Kidney (tissue), 14 donors: ENCODE measurements around the gene CUL4A. TPM values are rescaled to one million over a fixed set of nuclear protein-coding genes. Genes with fewer than 3 reads are reported as not detected.

Experiments used
- DNase-seq, 5 donors: peaks; one replicate each; pipeline ENCODE4 v3.0.0-alpha.2; 2013 to 2020
- FAIRE-seq: peaks from 2 replicates; lab custom pipeline; 2012; peaks lifted over from hg19 to GRCh38; lab: Jason Lieb, UNC
- H3K27ac ChIP-seq, 2 donors: one replicate each; pipeline ENCODE4 v1.7.0; 2013; ENCODE audit warnings: low read depth in 2 of 2, low read length in 2 of 2, inconsistent platforms in 1 of 2
- H3K27me3 ChIP-seq: one replicate; pipeline ENCODE4 v1.7.1; 2013; ENCODE audit warnings: low read length, inconsistent platforms; ENCODE audit not compliant: control insufficient read depth, insufficient read depth
- H3K36me3 ChIP-seq, 3 donors: one replicate each; pipeline versions ENCODE4 v1.7.0 to v1.7.1; 2013; ENCODE audit warnings: low read length in 3 of 3, control low read depth in 1 of 3, inconsistent platforms in 1 of 3; ENCODE audit not compliant: insufficient read depth in 3 of 3, control insufficient read depth in 2 of 3
- H3K4me1 ChIP-seq, 3 donors: one replicate each; pipeline versions ENCODE4 v1.7.0 to v1.7.1; 2013; ENCODE audit warnings: low read length in 3 of 3, inconsistent platforms in 1 of 3, low read depth in 1 of 3; ENCODE audit not compliant: control insufficient read depth in 2 of 3, insufficient read depth in 2 of 3
- H3K4me3 ChIP-seq, 3 donors: one replicate each; pipeline versions ENCODE4 v1.7.0 to v1.8.1; 2013; ENCODE audit warnings: low read length in 3 of 3, control low read depth in 1 of 3, inconsistent platforms in 1 of 3
- H3K9ac ChIP-seq, 3 donors: one replicate each; pipeline versions ENCODE4 v1.7.0 to v1.7.1; 2013; ENCODE audit warnings: low read length in 3 of 3, control low read depth in 1 of 3, inconsistent platforms in 1 of 3
- H3K9me3 ChIP-seq, 3 donors: one replicate each; pipeline versions ENCODE4 v1.7.0 to v1.7.1; 2013; ENCODE audit warnings: low read length in 3 of 3, control low read depth in 1 of 3, inconsistent platforms in 1 of 3; ENCODE audit not compliant: control insufficient read depth in 2 of 3, insufficient read depth in 1 of 3
- intact Hi-C: fragments of 100-400 bp; cut with DNase I; formaldehyde crosslinking; loops from one replicate; pipeline ENCODE4 v1.11.1; 2022
- polyA plus RNA-seq: library from polyadenylated mRNA; stranded (reverse); fragments of 350-450 nt; fragmentation: Illumina TruSeq; extraction: RNeasy Lipid Tissue Mini Kit (QIAGEN cat#74804); gene quantifications from one replicate; pipeline ENCODE4 v1.2.3, GENCODE V29; 2014; ENCODE audit warnings: low read depth, low replicate concordance; ENCODE audit not compliant: insufficient read depth
- total RNA-seq: library from RNA; stranded (reverse); fragmentation: NEBNext Ultra II Directional; extraction: Animal tissue kit (Norgen Biotek cat#: 25700); gene quantifications from one replicate; pipeline ENCODE4 v1.2.1, GENCODE V29; 2021
- TF ChIP-seq, protein P1 (sequence below): IDR thresholded peaks from 3 replicates; pipeline ENCODE4 v1.5.1; 2012; ENCODE audit warnings: mild to moderate bottlenecking, moderate library complexity, borderline replicate concordance; ENCODE audit not compliant: insufficient read depth; ENCODE audit errors: extremely low read depth
- donor health status: control.
- donor health status: control.
- donor health status: control.
- donor health status: control.
- donor health status: control.
- donor health status: DM: yes; HTN: yes; CAD: no.
- donor health status: Normal renal cell carcinoma (clear cell type).

CUL4A gene
- total and polyA plus RNA-seq, 2 donors from 2014 or later = 26.5 to 62.5 TPM

DNA sequence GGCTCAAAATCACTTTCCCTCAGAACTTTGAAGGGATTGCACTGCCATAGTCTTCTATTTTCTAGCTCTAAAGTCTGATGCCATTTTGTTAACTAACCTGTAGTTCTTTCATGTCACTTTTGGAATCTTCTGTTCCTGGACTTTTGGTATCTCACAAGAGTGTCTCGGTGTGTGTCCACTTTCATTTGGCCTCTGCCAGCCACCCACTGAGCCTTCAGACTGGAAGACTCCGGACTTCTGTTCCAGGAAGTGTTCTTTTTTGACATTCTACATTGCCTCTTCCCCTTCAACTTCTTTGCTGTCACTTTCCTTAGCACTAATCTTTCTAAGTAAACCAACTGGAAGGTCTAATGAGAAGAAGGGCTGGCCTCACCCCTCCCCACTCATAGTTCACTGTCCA is 62.6 kb downstream of the CUL4A start:
- DNase-seq = no peak
- no peaks in the 10 kb centered on the region for H3K9me3 ChIP-seq
- H3K4me1 ChIP-seq = no peaks in the 10 kb centered on the region
- TF ChIP-seq, protein P1, sequence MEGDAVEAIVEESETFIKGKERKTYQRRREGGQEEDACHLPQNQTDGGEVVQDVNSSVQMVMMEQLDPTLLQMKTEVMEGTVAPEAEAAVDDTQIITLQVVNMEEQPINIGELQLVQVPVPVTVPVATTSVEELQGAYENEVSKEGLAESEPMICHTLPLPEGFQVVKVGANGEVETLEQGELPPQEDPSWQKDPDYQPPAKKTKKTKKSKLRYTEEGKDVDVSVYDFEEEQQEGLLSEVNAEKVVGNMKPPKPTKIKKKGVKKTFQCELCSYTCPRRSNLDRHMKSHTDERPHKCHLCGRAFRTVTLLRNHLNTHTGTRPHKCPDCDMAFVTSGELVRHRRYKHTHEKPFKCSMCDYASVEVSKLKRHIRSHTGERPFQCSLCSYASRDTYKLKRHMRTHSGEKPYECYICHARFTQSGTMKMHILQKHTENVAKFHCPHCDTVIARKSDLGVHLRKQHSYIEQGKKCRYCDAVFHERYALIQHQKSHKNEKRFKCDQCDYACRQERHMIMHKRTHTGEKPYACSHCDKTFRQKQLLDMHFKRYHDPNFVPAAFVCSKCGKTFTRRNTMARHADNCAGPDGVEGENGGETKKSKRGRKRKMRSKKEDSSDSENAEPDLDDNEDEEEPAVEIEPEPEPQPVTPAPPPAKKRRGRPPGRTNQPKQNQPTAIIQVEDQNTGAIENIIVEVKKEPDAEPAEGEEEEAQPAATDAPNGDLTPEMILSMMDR = no peak
- H3K4me3 ChIP-seq = no peak overlapping the region
- intact Hi-C loops = no loop called here
- no peaks in the 10 kb centered on the region for H3K27me3 ChIP-seq
- H3K9ac ChIP-seq = no peak overlapping the region
- H3K36me3 ChIP-seq = no peaks in the 10 kb centered on the region
- no peak overlapping the region for H3K27ac ChIP-seq
- FAIRE-seq = no peak

DNA sequence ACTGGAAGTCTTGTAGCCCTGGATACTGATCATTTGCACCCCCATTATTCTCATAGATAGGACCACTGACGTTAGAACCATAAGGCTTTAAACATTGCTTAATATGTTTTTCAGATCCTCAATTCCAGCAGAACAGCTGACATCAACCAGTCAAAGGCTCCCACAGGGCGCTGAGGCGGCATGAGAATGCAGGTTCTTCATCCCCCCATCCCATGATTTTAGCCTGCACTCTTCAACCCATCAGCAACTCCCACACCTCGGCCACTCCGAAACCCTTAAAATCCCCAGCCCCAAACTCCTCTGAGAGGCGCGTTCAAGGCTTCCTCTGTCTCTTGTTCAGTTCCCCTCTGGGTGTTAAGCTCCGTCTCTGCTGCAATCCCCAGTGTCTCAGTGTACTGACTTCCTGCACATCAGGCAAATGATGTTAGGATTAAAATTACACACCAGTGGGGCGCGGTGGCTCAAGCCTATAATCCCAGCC is 63.3 kb downstream of the CUL4A start:
- no peaks in the 10 kb centered on the region for H3K4me1 ChIP-seq
- H3K4me3 ChIP-seq = no peak overlapping the region
- no peaks in the 10 kb centered on the region for H3K9me3 ChIP-seq
- TF ChIP-seq, protein P1 = no peak
- no peaks in the 10 kb centered on the region for H3K27me3 ChIP-seq
- no peaks in the 10 kb centered on the region for H3K36me3 ChIP-seq
- intact Hi-C loops = no loop called here
- no peak for FAIRE-seq
- no peak overlapping the region for H3K9ac ChIP-seq
- H3K27ac ChIP-seq = no peak overlapping the region
- DNase-seq = no peak

DNA sequence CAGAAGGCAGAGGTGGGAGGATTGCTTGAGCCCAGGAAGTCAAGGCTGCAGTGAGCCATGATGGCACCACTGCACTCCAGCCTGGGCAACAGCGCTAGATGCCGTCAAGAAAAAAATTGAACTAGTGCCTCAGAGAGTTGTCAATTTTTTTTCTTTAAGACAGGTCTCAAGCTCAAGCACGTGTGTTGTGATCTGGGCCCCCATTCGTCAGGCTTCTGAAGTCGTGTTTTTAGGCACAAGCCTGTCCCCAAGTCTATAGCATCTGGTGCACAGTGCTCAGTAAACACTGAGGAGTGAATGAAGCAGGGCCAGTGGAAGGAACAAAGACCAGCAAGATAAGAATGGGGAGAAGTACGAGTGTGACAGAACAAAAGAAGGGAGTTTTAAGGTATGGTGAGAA is 63.9 kb downstream of the CUL4A start:
- FAIRE-seq = no peak
- no peaks in the 10 kb centered on the region for H3K9me3 ChIP-seq
- no peaks in the 10 kb centered on the region for H3K36me3 ChIP-seq
- TF ChIP-seq, protein P1 = no peak
- no peaks in the 10 kb centered on the region for H3K27me3 ChIP-seq
- intact Hi-C loops = no loop called here
- no peak overlapping the region for H3K27ac ChIP-seq
- H3K4me1 ChIP-seq = no peaks in the 10 kb centered on the region
- no peak overlapping the region for H3K4me3 ChIP-seq
- H3K9ac ChIP-seq = no peak overlapping the region
- no peak for DNase-seq
